ENCODE measurements around the gene EMILIN1.

DNA sequence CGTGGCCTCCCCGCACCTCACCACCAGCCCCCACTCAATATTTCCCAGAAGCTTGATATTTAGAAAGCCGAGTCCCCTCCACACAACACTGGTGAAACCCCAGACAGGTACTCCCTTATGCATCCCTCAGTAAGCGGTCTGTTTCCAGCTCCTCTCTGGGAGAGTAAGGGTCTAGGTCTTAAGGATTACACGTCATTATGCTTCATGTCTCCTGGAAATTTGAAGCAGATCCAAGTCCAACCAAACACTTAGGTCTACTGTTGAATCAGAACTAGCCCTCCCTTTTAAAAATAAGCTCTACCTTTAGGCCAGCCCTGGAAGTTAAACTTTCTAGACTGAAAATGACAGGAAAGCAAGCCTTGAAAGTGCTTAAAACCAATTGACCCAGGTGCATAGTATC, 5.5 kb upstream of the EMILIN1 start:
- TF ChIP-seq CTCF (conservative IDR thresholded peaks at IDR 0.05; ENCODE audit: low read length) (no peak), EZH2phosphoT487 (IDR thresholded peaks at IDR 0.05; ENCODE audit: borderline replicate concordance) (no peak)
